CD4-positive, alpha-beta T cell (primary cell): Measurements from ENCODE around the gene KNTC1. TPM values are rescaled to one million over a fixed set of nuclear protein-coding genes. Genes with fewer than 3 reads are reported as not detected.

Source experiments
- ATAC-seq: fragments of 200-7000 bp; cut with Tn5 transposase; one replicate; pipeline ENCODE4 v1.10.0; 2022; ENCODE audit warnings: mild to moderate bottlenecking; ENCODE audit not compliant: poor library complexity
- CTCF ChIA-PET: fragments of 350-600 bp; sonication (Branson Sonifier 250); formaldehyde crosslinking; loops from one replicate; lab custom pipeline; 2021; ENCODE audit warnings: antibody characterized with exemption, inconsistent platforms; lab: Charles Lee
- POLR2A ChIA-PET: fragments of 350-600 bp; sonication (Branson Sonifier 250); formaldehyde crosslinking; loops from one replicate; lab custom pipeline; 2021; ENCODE audit warnings: antibody characterized with exemption, inconsistent platforms; lab: Charles Lee
- DNase-seq, 14 experiments: peaks; one replicate each; pipeline ENCODE4 v3.0.0-alpha.2; 2013 to 2020; ENCODE audit warnings: mixed read lengths in 2 of 14
- H3K27ac ChIP-seq, 2 donors: one replicate each; pipeline versions ENCODE4 v1.5.1 to v1.7.0; 2013; ENCODE audit warnings: low read length in 2 of 2, low read depth in 1 of 2, mild to moderate bottlenecking in 1 of 2
- H3K27me3 ChIP-seq, 2 experiments: 1 replicate in 1 of 2; 2 replicates in 1 of 2; pipeline versions ENCODE4 v1.6.1 to v1.7.0; 2013; ENCODE audit warnings: low read length in 2 of 2, control low read depth in 1 of 2, mild to moderate bottlenecking in 1 of 2, moderate library complexity in 1 of 2; ENCODE audit not compliant: insufficient read depth in 2 of 2, control insufficient read depth in 1 of 2
- H3K36me3 ChIP-seq: one replicate; pipeline ENCODE4 v1.6.1; 2013; ENCODE audit warnings: low read length, control low read depth; ENCODE audit not compliant: insufficient read depth
- H3K4me1 ChIP-seq: one replicate; pipeline ENCODE4 v1.6.1; 2013; ENCODE audit warnings: low read length, control low read depth; ENCODE audit not compliant: insufficient read depth
- H3K4me3 ChIP-seq: one replicate; pipeline ENCODE4 v1.5.1; 2013; ENCODE audit warnings: mild to moderate bottlenecking, low read length, moderate library complexity
- H3K9me3 ChIP-seq, 2 experiments: 1 replicate in 1 of 2; 2 replicates in 1 of 2; pipeline versions ENCODE4 v1.6.1 to v1.7.0; 2013; ENCODE audit warnings: low read length in 2 of 2, mild to moderate bottlenecking in 2 of 2, control low read depth in 1 of 2, moderate library complexity in 1 of 2; ENCODE audit not compliant: control insufficient read depth in 1 of 2, insufficient read depth in 1 of 2
- H3K27ac Mint-ChIP-seq: one replicate; pipeline ENCODE4 v1.8.0; 2020; ENCODE audit warnings: mixed read lengths
- H3K27me3 Mint-ChIP-seq: one replicate; pipeline ENCODE4 v1.8.0; 2021; ENCODE audit warnings: mixed read lengths
- H3K36me3 Mint-ChIP-seq: one replicate; pipeline ENCODE4 v1.8.0; 2021; ENCODE audit warnings: low read depth, mixed read lengths
- H3K4me1 Mint-ChIP-seq: one replicate; pipeline ENCODE4 v1.8.0; 2021; ENCODE audit warnings: low read depth, mixed read lengths
- H3K4me3 Mint-ChIP-seq: one replicate; pipeline ENCODE4 v1.8.0; 2020; ENCODE audit warnings: mild to moderate bottlenecking, mixed read lengths
- H3K9me3 Mint-ChIP-seq: one replicate; pipeline ENCODE4 v1.8.0; 2020; ENCODE audit warnings: mixed read lengths
- intact Hi-C, 2 experiments: fragments of 100-400 bp; cut with DNase I in 1 of 2; cut with micrococcal nuclease in 1 of 2; formaldehyde crosslinking; loops; one replicate each; pipeline versions ENCODE4 v1.15.1 to v1.9.0; 2023 to 2025; cut with DNase I, micrococcal nuclease
- total RNA-seq, 174 experiments: library from RNA in 2 of 174; stranded (reverse) in 2 of 174; gene quantifications; one replicate each; pipeline ENCODE4 v1.2.3 and lab custom pipeline; 2021 to 2026
- TF ChIP-seq, protein P1 (sequence below): fragments of 200-600 bp; IDR thresholded peaks from one replicate; pipeline ENCODE4 v1.8.0; 2022; ENCODE audit warnings: antibody characterized with exemption, mild to moderate bottlenecking

The KNTC1 gene
- total RNA-seq, 2 experiments from 2014 or later = 23.3 to 23.8 TPM

DNA sequence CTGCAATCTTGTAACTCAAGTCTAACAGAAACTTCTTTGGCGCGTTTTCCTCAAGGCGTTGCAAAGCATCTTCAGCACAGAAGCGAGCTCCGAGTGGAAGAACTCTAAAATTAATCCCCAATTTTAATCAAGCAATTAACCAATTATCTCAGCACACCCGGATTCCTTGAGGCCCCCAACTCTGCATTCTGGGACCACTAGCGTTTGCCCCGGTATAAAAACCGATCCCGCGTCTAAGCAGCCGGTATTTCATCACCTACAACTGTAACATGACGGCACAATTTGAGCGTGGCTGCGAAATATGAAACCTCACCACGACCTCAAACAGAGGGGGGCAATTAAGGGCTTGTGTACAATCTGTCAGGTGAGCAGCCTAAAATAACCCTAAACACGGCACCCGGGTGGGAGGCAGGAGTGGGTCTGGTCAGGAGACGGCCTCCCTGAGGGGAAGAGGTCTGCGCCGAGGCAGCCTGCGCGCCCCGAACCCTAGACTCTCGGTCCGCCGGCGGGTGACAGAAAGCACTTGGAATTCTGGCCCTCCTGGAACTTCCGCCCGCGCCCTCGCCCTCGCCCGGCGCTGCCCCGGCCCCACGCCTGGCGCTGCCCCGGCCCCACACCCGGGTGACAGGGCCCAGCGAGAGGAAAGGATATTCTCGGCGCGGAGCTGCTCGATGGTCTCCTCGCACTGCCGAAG, 26.9 kb upstream of the KNTC1 start:
- Histone ChIP-seq H3K36me3 (peaks cover 24% of the 10 kb centered on the region), H3K4me1 (peaks cover 47% of the 10 kb centered on the region), H3K4me3 (peak overlapping the region; percentile 80), H3K27me3 (no peaks in the 10 kb centered on the region), H3K27ac (peak overlapping the region; percentile 88 to 89), H3K9me3 (no peaks in the 10 kb centered on the region)
- ChIA-PET POLR2A (interaction anchor here (0.8 to 7.3 kb wide), 22 partner anchors 9 to 733 kb away, joined by 3 to 208 read pairs (median 6); partner anchors contain the start of genes DENR, DIABLO, HIP1R and KNTC1), CTCF (interaction anchor here (0.6 to 2.1 kb wide), 10 partner anchors 11 to 705 kb away, joined by 3 to 22 read pairs (median 4); partner anchors contain the start of genes CLIP1, DENR, KNTC1 and RSRC2)
- Mint-ChIP-seq H3K4me3 (peak overlapping the region; percentile 96), H3K9me3 (no peaks in the 10 kb centered on the region), H3K4me1 (peaks cover 49% of the 10 kb centered on the region), H3K27me3 (no peaks in the 10 kb centered on the region), H3K27ac (peak overlapping the region; percentile 97), H3K36me3 (peaks cover 54% of the 10 kb centered on the region)
- DNase-seq (peak in 11 of 14 experiments; percentile 17 to 75 (median 29)), ATAC-seq (peak; percentile 23)
- intact Hi-C loops = loop anchor here (1.0 to 10.0 kb wide), 4 partner anchors 27 to 252 kb away; partner anchors contain the start of genes DENR (in 1 of the 2), KNTC1 (in 1 of the 2) and VPS33A (in 1 of the 2)
- TF ChIP-seq, protein P1, sequence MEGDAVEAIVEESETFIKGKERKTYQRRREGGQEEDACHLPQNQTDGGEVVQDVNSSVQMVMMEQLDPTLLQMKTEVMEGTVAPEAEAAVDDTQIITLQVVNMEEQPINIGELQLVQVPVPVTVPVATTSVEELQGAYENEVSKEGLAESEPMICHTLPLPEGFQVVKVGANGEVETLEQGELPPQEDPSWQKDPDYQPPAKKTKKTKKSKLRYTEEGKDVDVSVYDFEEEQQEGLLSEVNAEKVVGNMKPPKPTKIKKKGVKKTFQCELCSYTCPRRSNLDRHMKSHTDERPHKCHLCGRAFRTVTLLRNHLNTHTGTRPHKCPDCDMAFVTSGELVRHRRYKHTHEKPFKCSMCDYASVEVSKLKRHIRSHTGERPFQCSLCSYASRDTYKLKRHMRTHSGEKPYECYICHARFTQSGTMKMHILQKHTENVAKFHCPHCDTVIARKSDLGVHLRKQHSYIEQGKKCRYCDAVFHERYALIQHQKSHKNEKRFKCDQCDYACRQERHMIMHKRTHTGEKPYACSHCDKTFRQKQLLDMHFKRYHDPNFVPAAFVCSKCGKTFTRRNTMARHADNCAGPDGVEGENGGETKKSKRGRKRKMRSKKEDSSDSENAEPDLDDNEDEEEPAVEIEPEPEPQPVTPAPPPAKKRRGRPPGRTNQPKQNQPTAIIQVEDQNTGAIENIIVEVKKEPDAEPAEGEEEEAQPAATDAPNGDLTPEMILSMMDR = no peak

DNA sequence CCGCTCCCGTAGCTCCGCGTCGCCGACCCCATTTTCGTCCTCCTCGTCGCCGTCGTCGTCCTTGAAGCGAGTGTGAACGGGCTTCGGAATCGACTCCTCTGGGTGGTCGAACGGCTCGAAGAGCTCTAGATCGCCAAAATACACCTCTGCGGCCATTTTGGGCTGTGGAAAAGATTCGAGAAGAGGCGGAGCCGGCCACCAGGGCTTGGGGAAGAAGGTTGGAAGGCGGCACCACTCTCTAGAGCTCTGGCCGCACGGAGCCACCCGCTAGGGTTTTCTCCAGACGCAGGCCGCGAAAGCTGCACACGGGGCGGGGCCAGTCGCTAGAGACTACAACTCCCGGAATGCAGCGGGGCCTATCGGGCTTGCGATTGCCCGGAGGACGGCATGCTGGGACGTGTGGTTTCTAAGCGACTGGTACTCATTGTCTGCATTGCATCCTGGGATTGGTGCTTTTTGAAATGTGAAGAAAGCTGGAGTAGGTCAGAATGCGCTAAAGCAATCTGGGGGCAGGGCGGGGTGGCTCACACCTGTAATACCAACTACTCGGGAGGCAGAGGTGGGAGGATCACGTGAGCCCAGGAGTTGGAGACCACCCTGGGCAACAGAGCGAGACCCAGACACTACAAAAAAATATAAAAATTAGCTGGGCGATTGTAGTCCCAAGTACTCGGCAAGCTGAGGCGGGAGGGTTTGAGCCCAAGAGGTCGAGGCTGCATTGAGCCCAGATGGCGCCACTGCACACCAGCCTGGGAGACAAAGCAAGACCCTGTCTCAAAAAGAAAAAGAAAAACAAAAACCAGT, 26.2 kb upstream of the KNTC1 start, which contains the start of gene ZCCHC8:
Gene ZCCHC8 (minus strand): TSS at position 248 of the 804 bp plus-strand sequence. CDS start 92 bp downstream, at position 156.
- Histone ChIP-seq H3K9me3 (no peaks in the 10 kb centered on the region), H3K4me3 (peak within 1 kb of the TSS; percentile 80), H3K4me1 (peaks cover 43% of the 10 kb centered on the region), H3K36me3 (peaks cover 28% of the 10 kb centered on the region), H3K27ac (peak within 1 kb of the TSS; percentile 88 to 89), H3K27me3 (no peaks in the 10 kb centered on the region)
- Mint-ChIP-seq H3K27ac (peak within 1 kb of the TSS; percentile 97), H3K27me3 (no peaks in the 10 kb centered on the region), H3K36me3 (peaks cover 59% of the 10 kb centered on the region), H3K4me1 (peaks cover 49% of the 10 kb centered on the region), H3K4me3 (peak within 1 kb of the TSS; percentile 96), H3K9me3 (no peaks in the 10 kb centered on the region)
- TF ChIP-seq, protein P1 = no peak
- CTCF ChIA-PET = interaction anchor here (0.6 to 2.1 kb wide), 12 partner anchors 10 to 706 kb away, joined by 3 to 22 read pairs (median 4); partner anchors contain the start of genes CLIP1, DENR, KNTC1 and RSRC2
- peak; percentile 92 for ATAC-seq
- intact Hi-C loops = loop anchor here (1.0 to 10.0 kb wide), 5 partner anchors 25 to 251 kb away; partner anchors contain the start of genes DENR (in 1 of the 2), KNTC1 (in 1 of the 2), RSRC2 (in 1 of the 2) and VPS33A (in 1 of the 2)
- POLR2A ChIA-PET = interaction anchor here (0.6 to 7.3 kb wide), 32 partner anchors 9 to 1211 kb away, joined by 3 to 208 read pairs (median 4); partner anchors contain the start of genes ATP6V0A2, CLIP1, DDX55 and DENR
- DNase-seq = peak; percentile 91 to 99 (median 96)
